Brain microvascular endothelial cell (primary cell): Measurements from ENCODE around the gene PCA3.
A peak's percentile ranks its signal among the peaks of the same experiment; 100 is the strongest.

ENCODE experiments used
- DNase-seq: peaks from one replicate; pipeline ENCODE4 v3.0.0-alpha.2; 2020
- H3K27ac ChIP-seq: fragments of 250-450 bp; sonication (Bioruptor Pico); 2 replicates; pipeline ENCODE4 v1.5.1; 2020; ENCODE audit warnings: mild to moderate bottlenecking, moderate library complexity
- H3K27me3 ChIP-seq: fragments of 250-450 bp; sonication (Bioruptor Pico); replicated peaks from 2 replicates; pipeline ENCODE4 v1.5.1; 2020; ENCODE audit warnings: mild to moderate bottlenecking
- H3K36me3 ChIP-seq: fragments of 250-450 bp; sonication (Bioruptor Pico); replicated peaks from 2 replicates; pipeline ENCODE4 v1.5.1; 2020; ENCODE audit warnings: mild to moderate bottlenecking
- H3K4me3 ChIP-seq: 2 replicates; pipeline ENCODE4 v1.5.1; 2011; ENCODE audit warnings: low read depth, mild to moderate bottlenecking, control low read depth, low read length, moderate library complexity
- in situ Hi-C: cut with HindIII; loops from 2 replicates; pipeline ENCODE4 v1.10.0; 2017; ENCODE audit warnings: low sequenced_read_pairs, low pct_ligation_motif_present
- TF ChIP-seq, protein P1 (sequence below): IDR thresholded peaks from 2 replicates; pipeline ENCODE4 v1.5.1; 2011; ENCODE audit warnings: low read depth, mild to moderate bottlenecking, moderate library complexity, low read length, control low read depth, inconsistent platforms; ENCODE audit errors: missing control alignments

PCA3 gene

DNA sequence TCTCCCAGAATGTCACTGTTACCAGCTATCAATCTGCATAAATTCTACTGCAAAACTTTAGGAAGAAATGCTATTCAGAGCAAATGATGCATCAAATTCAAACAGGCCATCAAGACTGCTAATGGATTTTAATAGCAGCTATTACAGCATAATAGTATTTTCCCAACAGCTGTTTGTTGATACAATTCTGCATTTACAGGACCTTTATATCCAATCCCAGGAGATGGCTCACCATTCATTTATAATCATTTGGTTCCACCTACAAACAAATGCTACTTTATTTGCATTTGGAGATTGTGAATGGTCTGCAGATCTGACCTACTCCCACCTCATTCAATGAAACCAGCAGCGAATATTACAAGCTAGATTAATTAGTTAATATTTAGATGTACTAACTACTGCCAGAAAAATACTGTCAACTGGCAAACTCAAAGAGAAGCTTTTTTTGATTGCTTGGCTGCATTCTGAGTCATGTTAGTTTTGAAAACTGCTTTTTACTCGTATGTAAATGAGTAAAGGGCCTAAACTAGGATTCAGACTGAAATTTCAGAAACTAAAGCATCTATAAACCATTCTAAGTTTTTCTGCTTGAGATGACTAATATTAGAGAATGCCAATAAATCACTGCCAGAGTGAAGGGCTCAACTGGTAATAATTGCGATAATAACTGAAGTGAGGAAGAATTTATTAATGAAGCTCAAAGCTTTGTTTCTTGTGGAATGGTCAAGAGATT is 7.1 kb upstream of the PCA3 start:
- H3K4me3 ChIP-seq, result no peak overlapping the region
- no peaks in the 10 kb centered on the region for H3K27me3 ChIP-seq
- DNase-seq, result no peak
- H3K27ac ChIP-seq, result no peak overlapping the region
- TF ChIP-seq, protein P1, sequence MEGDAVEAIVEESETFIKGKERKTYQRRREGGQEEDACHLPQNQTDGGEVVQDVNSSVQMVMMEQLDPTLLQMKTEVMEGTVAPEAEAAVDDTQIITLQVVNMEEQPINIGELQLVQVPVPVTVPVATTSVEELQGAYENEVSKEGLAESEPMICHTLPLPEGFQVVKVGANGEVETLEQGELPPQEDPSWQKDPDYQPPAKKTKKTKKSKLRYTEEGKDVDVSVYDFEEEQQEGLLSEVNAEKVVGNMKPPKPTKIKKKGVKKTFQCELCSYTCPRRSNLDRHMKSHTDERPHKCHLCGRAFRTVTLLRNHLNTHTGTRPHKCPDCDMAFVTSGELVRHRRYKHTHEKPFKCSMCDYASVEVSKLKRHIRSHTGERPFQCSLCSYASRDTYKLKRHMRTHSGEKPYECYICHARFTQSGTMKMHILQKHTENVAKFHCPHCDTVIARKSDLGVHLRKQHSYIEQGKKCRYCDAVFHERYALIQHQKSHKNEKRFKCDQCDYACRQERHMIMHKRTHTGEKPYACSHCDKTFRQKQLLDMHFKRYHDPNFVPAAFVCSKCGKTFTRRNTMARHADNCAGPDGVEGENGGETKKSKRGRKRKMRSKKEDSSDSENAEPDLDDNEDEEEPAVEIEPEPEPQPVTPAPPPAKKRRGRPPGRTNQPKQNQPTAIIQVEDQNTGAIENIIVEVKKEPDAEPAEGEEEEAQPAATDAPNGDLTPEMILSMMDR, result no peak
- in situ Hi-C loops, result no loop called here
- H3K36me3 ChIP-seq, result no peaks in the 10 kb centered on the region

GRCh38 chr9:76758476-76758875 is 5.8 kb upstream of the PCA3 start:
- TF ChIP-seq, protein P1, result no peak
- in situ Hi-C loops, result no loop called here
- no peak for DNase-seq

GRCh38 chr9:76759732-76760131 is 4.5 kb upstream of the PCA3 start:
- in situ Hi-C loops, result no loop called here
- DNase-seq, result no peak
- H3K4me3 ChIP-seq, result no peak overlapping the region
- no peaks in the 10 kb centered on the region for H3K36me3 ChIP-seq
- H3K27me3 ChIP-seq, result no peaks in the 10 kb centered on the region
- TF ChIP-seq, protein P1, result no peak
- H3K27ac ChIP-seq, result no peak overlapping the region

More at GRCh38 chr9:76758476-76758875, 5.8 kb upstream of the PCA3 start:
- no peaks in the 10 kb centered on the region for H3K27me3 ChIP-seq
- H3K4me3 ChIP-seq, result no peak overlapping the region
- no peak overlapping the region for H3K27ac ChIP-seq
- no peaks in the 10 kb centered on the region for H3K36me3 ChIP-seq

DNA sequence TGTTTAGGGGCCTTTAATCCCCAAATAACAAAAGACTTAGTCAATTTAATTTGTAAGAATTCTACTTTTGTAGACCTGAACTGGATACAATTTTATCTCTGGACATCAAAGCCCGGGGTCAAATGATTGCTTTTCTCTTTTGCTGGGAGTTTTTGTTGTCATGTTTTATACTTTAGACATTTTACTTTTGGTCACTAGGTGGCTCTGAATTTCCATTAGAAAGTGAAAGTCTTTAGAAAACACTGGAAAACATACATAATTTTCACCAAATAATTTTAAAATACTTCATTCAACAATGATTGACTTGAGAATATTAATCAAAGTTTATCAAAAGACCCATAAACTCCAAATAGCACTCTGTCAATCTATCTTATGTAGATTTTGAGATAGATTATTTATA is 2.8 kb upstream of the PCA3 start:
- no peak overlapping the region for H3K27ac ChIP-seq
- H3K27me3 ChIP-seq, result no peaks in the 10 kb centered on the region
- in situ Hi-C loops, result no loop called here
- TF ChIP-seq, protein P1, result peak; percentile 40
- DNase-seq, result no peak
- no peaks in the 10 kb centered on the region for H3K36me3 ChIP-seq
- no peak overlapping the region for H3K4me3 ChIP-seq

DNA sequence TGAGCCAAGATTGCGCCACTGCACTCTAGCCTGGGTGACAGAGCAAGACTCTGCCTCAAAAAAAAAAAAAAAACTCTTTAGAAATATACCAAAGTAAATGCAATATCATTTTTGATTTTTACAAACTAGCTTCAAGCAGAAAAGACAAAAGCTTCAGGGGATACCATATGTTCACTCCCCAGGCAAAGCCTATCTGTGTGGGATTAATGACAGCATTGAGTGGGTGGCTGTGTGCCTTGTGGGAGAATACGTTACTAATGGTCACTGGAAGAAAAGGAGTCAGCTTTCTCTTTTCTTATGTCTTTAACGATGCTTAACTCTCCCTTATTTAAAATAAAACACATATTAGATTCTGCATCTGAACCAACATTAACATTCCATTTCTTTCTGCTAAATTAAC is 1.9 kb downstream of the PCA3 start:
- TF ChIP-seq, protein P1, result no peak

More for the DNA sequence above, 1.9 kb downstream of the PCA3 start:
- H3K27ac ChIP-seq, result no peak overlapping the region
- in situ Hi-C loops, result no loop called here
- H3K36me3 ChIP-seq, result no peaks in the 10 kb centered on the region
- H3K27me3 ChIP-seq, result no peaks in the 10 kb centered on the region
- no peak overlapping the region for H3K4me3 ChIP-seq
- no peak for DNase-seq
